GM12892 (cell line): ENCODE data around the gene MAP2K5.

Source experiments
- POLR2A ChIP-seq: IDR thresholded peaks from 2 replicates; pipeline ENCODE4 v1.6.1; 2011; ENCODE audit warnings: low read depth, low read length, control low read depth
- POLR2AphosphoS5 ChIP-seq: IDR thresholded peaks from 2 replicates; pipeline ENCODE4 v1.6.1; 2011; ENCODE audit warnings: low read depth, low read length, control low read depth
- TAF1 ChIP-seq: IDR thresholded peaks from 2 replicates; pipeline ENCODE4 v1.6.1; 2011; ENCODE audit warnings: low read depth, mild to moderate bottlenecking, control low read depth, low read length, borderline replicate concordance

- TF ChIP-seq POLR2AphosphoS5 (no peak), POLR2A (peak; percentile 72; the same call in 1 of the 2 replicates), TAF1 (no peak; the same call in 1 of the 2 replicates)
These were observed at the start of gene MAP2K5 for GRCh38 chr15:67542420-67543347.
